Muscle layer of colon (tissue), 2 donors: ENCODE measurements around the gene STAC.
"Not testable (repeated sequence)": the region's sequence is repeated elsewhere in the genome, so short reads cannot be mapped to it uniquely, and the experiment has no call there.

Source experiments
- H3K27ac ChIP-seq: one replicate; pipeline ENCODE4 v1.7.0; 2013; ENCODE audit warnings: low read depth, mild to moderate bottlenecking, low read length, moderate library complexity
- H3K27me3 ChIP-seq, 2 donors: one replicate each; pipeline ENCODE4 v1.7.0; 2013; ENCODE audit warnings: low read length in 2 of 2, mild to moderate bottlenecking in 2 of 2; ENCODE audit not compliant: insufficient read depth in 2 of 2, control insufficient read depth in 1 of 2
- H3K36me3 ChIP-seq: one replicate; pipeline ENCODE4 v1.7.0; 2013; ENCODE audit warnings: mild to moderate bottlenecking, low read length; ENCODE audit not compliant: insufficient read depth
- H3K4me1 ChIP-seq: one replicate; pipeline ENCODE4 v1.7.0; 2013; ENCODE audit warnings: mild to moderate bottlenecking, low read length; ENCODE audit not compliant: insufficient read depth
- H3K4me3 ChIP-seq, 2 donors: one replicate each; pipeline ENCODE4 v1.7.0; 2013; ENCODE audit warnings: low read length in 2 of 2, low read depth in 1 of 2, mild to moderate bottlenecking in 1 of 2, moderate library complexity in 1 of 2
- H3K9ac ChIP-seq: one replicate; pipeline ENCODE4 v1.7.0; 2013; ENCODE audit warnings: low read length
- H3K9me3 ChIP-seq: one replicate; pipeline ENCODE4 v1.7.0; 2013; ENCODE audit warnings: mild to moderate bottlenecking, low read length
- donor health status: abdominal sarcoma.
- donor health status: Adenocarcinoma of cecum.

The STAC gene

GRCh38 chr3:36560685-36561084 lies 180.4 kb downstream of the STAC start:
- Histone ChIP-seq H3K27ac (no peak overlapping the region), H3K4me3 (no peak overlapping the region), H3K9ac (no peak overlapping the region), H3K27me3 (no peaks in the 10 kb centered on the region), H3K9me3 (no peaks in the 10 kb centered on the region), H3K4me1 (peaks cover 35% of the 10 kb centered on the region), H3K36me3 (no peaks in the 10 kb centered on the region)

GRCh38 chr3:36561601-36562000 lies 181.3 kb downstream of the STAC start:
- H3K27me3 ChIP-seq, result no peaks in the 10 kb centered on the region
- H3K9ac ChIP-seq, result no peak overlapping the region
- no peaks in the 10 kb centered on the region for H3K9me3 ChIP-seq
- peaks cover 35% of the 10 kb centered on the region for H3K4me1 ChIP-seq
- no peak overlapping the region for H3K27ac ChIP-seq
- no peak overlapping the region for H3K4me3 ChIP-seq
- H3K36me3 ChIP-seq, result no peaks in the 10 kb centered on the region

- Histone ChIP-seq H3K27me3 (no peaks in the 10 kb centered on the region), H3K4me1 (peaks cover 22% of the 10 kb centered on the region), H3K9me3 (no peaks in the 10 kb centered on the region), H3K4me3 (no peak overlapping the region), H3K9ac (no peak overlapping the region), H3K36me3 (no peaks in the 10 kb centered on the region), H3K27ac (no peak overlapping the region)
Observed at GRCh38 chr3:36562945-36563344, 182.6 kb downstream of the STAC start.

- H3K36me3 ChIP-seq, result no peaks in the 10 kb centered on the region
- H3K4me3 ChIP-seq, result no peak overlapping the region
- no peak overlapping the region for H3K27ac ChIP-seq
- no peak overlapping the region for H3K9ac ChIP-seq
- no peaks in the 10 kb centered on the region for H3K4me1 ChIP-seq
- no peaks in the 10 kb centered on the region for H3K9me3 ChIP-seq
- H3K27me3 ChIP-seq, result no peaks in the 10 kb centered on the region
Observed at GRCh38 chr3:36575241-36575640, 194.9 kb downstream of the STAC start.

- not testable (repeated sequence) for H3K36me3 ChIP-seq, H3K27ac ChIP-seq, H3K27me3 ChIP-seq, H3K9me3 ChIP-seq, H3K4me3 ChIP-seq, H3K4me1 ChIP-seq, H3K9ac ChIP-seq
Observed at GRCh38 chr3:36578418-36578817, 198.1 kb downstream of the STAC start.

GRCh38 chr3:36579746-36580145 lies 199.4 kb downstream of the STAC start:
- Histone ChIP-seq H3K4me3 (no peak overlapping the region), H3K4me1 (no peaks in the 10 kb centered on the region), H3K9me3 (no peaks in the 10 kb centered on the region), H3K27ac (no peak overlapping the region), H3K9ac (no peak overlapping the region), H3K27me3 (no peaks in the 10 kb centered on the region), H3K36me3 (no peaks in the 10 kb centered on the region)

GRCh38 chr3:36580716-36581115 lies 200.4 kb downstream of the STAC start:
- Histone ChIP-seq H3K27me3 (no peaks in the 10 kb centered on the region), H3K4me1 (no peaks in the 10 kb centered on the region), H3K36me3 (no peaks in the 10 kb centered on the region), H3K9me3 (no peaks in the 10 kb centered on the region), H3K27ac (no peak overlapping the region), H3K9ac (no peak overlapping the region), H3K4me3 (no peak overlapping the region)

GRCh38 chr3:36591959-36592358 lies 211.7 kb downstream of the STAC start:
- no peaks in the 10 kb centered on the region for H3K4me1 ChIP-seq
- H3K36me3 ChIP-seq, result no peaks in the 10 kb centered on the region
- no peak overlapping the region for H3K9ac ChIP-seq
- H3K4me3 ChIP-seq, result no peak overlapping the region
- H3K9me3 ChIP-seq, result no peaks in the 10 kb centered on the region
- H3K27me3 ChIP-seq, result no peaks in the 10 kb centered on the region
- H3K27ac ChIP-seq, result no peak overlapping the region

GRCh38 chr3:36595511-36595910 lies 215.2 kb downstream of the STAC start:
- Histone ChIP-seq H3K27ac (no peak overlapping the region), H3K4me3 (no peak overlapping the region)

GRCh38 chr3:36596419-36596818 lies 216.1 kb downstream of the STAC start:
- Histone ChIP-seq H3K9me3 (no peaks in the 10 kb centered on the region), H3K4me3 (no peak overlapping the region), H3K27ac (no peak overlapping the region), H3K4me1 (no peaks in the 10 kb centered on the region), H3K9ac (no peak overlapping the region), H3K36me3 (no peaks in the 10 kb centered on the region), H3K27me3 (no peaks in the 10 kb centered on the region)

More at GRCh38 chr3:36595511-36595910, 215.2 kb downstream of the STAC start:
- H3K36me3 ChIP-seq, result no peaks in the 10 kb centered on the region
- H3K9me3 ChIP-seq, result no peaks in the 10 kb centered on the region
- no peaks in the 10 kb centered on the region for H3K4me1 ChIP-seq
- H3K9ac ChIP-seq, result no peak overlapping the region
- no peaks in the 10 kb centered on the region for H3K27me3 ChIP-seq

GRCh38 chr3:36597422-36597821 lies 217.1 kb downstream of the STAC start:
- Histone ChIP-seq H3K9ac (no peak overlapping the region), H3K4me1 (no peaks in the 10 kb centered on the region), H3K9me3 (no peaks in the 10 kb centered on the region)

More at GRCh38 chr3:36597422-36597821, 217.1 kb downstream of the STAC start:
- H3K27me3 ChIP-seq, result no peaks in the 10 kb centered on the region
- no peak overlapping the region for H3K27ac ChIP-seq
- no peaks in the 10 kb centered on the region for H3K36me3 ChIP-seq
- no peak overlapping the region for H3K4me3 ChIP-seq
